Muscle of leg (tissue), 3 donors: ENCODE measurements around the gene MTCL3.

Experiments
- DNase-seq: peaks from one replicate; pipeline ENCODE4 v3.0.0; 2013
- H3K27ac ChIP-seq: one replicate; pipeline ENCODE4 v1.5.1; 2013; ENCODE audit warnings: mild to moderate bottlenecking, low read length, control low read depth
- H3K27me3 ChIP-seq: one replicate; pipeline ENCODE4 v1.6.1; 2013; ENCODE audit warnings: low read length; ENCODE audit not compliant: control insufficient read depth, insufficient read depth
- H3K36me3 ChIP-seq: one replicate; pipeline ENCODE4 v1.6.1; 2013; ENCODE audit warnings: low read length; ENCODE audit not compliant: control insufficient read depth, insufficient read depth
- H3K4me1 ChIP-seq: one replicate; pipeline ENCODE4 v1.6.1; 2013; ENCODE audit warnings: low read length; ENCODE audit not compliant: control insufficient read depth, insufficient read depth
- H3K4me3 ChIP-seq: one replicate; pipeline ENCODE4 v1.5.1; 2013; ENCODE audit warnings: low read length, control low read depth
- H3K9me3 ChIP-seq: replicated peaks from 2 replicates; pipeline ENCODE4 v1.6.1; 2013; ENCODE audit warnings: low read depth, low read length; ENCODE audit not compliant: control insufficient read depth
- WGBS: methylation state at CpG from one replicate; pipeline ENCODE4 v1.1.5; 2013; ENCODE audit warnings: missing lambda C conversion rate; ENCODE audit not compliant: insufficient coverage; 5-methylcytosine and 5-hydroxymethylcytosine counted together

The MTCL3 gene

GRCh38 chr6:127475135-127475822 is 43.9 kb downstream of the MTCL3 start:
- DNase-seq, result no peak
- Histone ChIP-seq H3K4me3 (no peak overlapping the region), H3K4me1 (no peaks in the 10 kb centered on the region), H3K36me3 (no peaks in the 10 kb centered on the region), H3K9me3 (no peaks in the 10 kb centered on the region), H3K27ac (no peak overlapping the region), H3K27me3 (no peaks in the 10 kb centered on the region)
- 94% methylated on average over 87 of the region's 87 CpGs for WGBS

DNA sequence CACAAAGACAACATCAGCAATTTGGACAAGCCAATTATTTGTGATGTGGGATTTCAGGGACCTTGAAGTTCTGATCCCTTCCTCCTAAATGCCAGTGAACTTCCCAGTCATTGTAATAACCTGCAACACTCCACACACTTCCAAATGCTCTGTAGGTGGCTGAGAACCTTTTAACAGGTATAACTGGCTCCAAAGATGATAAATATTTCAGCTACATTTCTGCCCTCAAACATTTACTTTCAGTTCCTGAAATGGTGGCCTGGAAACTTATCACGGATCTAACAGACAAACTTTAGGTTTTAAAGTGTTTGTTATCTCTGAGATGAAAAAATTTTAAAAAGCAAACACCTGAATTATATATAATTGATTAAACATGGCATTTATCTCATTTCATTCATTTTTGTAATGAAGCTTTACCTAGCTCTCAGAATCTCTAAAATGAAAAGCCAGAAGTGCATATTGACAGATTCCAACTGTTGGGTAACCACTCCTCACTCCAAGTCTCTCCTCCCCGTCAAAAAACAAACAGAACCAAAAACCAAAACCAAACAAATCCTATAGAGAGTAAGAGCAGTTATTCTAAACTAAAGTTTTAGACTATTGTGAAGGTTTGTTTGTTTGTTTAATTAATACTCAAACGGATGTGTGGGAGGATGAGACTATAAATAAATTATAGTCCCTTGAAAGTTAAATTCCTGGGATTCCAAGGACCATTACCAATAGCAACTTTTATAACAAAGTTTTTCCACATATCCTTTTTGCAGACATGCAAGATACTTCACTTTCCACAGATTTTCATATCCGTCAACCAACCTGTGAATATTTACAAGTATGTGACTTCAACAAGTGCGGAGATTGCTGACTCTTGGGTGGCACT is 47.5 kb downstream of the MTCL3 start:
- H3K27ac ChIP-seq, result no peak overlapping the region
- H3K27me3 ChIP-seq, result no peaks in the 10 kb centered on the region
- WGBS, result no CpG with 5 or more reads among the region's 5 CpGs
- DNase-seq, result no peak
- H3K4me1 ChIP-seq, result no peaks in the 10 kb centered on the region
- H3K4me3 ChIP-seq, result no peak overlapping the region
- H3K9me3 ChIP-seq, result no peaks in the 10 kb centered on the region
- no peaks in the 10 kb centered on the region for H3K36me3 ChIP-seq

- H3K4me3 ChIP-seq, result no peak overlapping the region
Observed at GRCh38 chr6:127468936-127469335, 50.2 kb downstream of the MTCL3 start.

DNA sequence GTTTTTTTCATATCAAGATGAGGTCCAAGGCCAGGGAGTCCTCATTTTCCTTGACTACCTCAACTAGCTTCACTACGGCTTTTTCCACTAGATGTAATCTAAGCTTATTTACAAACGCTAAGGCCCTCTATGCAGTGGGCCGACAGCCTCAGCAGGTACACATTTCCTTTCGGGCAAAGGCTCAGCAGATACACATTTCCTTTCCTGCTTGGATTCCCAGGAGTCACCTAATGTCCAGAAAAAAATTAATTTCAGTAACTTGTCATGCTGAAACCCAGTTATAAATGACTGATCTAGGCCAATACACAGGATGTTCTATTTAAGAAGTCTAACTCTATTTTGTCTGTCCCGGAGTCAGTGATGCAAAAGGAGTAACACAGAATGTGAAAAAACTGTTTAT is 52.7 kb downstream of the MTCL3 start:
- Histone ChIP-seq H3K9me3 (no peaks in the 10 kb centered on the region), H3K27ac (no peak overlapping the region), H3K4me3 (no peak overlapping the region), H3K36me3 (no peaks in the 10 kb centered on the region), H3K4me1 (peaks cover 10% of the 10 kb centered on the region), H3K27me3 (no peaks in the 10 kb centered on the region)
- DNase-seq, result no peak
- WGBS, result 84% methylated on average over 4 of the region's 5 CpGs

More at GRCh38 chr6:127468936-127469335, 50.2 kb downstream of the MTCL3 start:
- Histone ChIP-seq H3K9me3 (no peaks in the 10 kb centered on the region), H3K27me3 (no peaks in the 10 kb centered on the region), H3K27ac (no peak overlapping the region), H3K36me3 (no peaks in the 10 kb centered on the region), H3K4me1 (peaks cover 5% of the 10 kb centered on the region)
- DNase-seq, result no peak
- WGBS, result 57% methylated on average over 1 of the region's 2 CpGs

- peak; percentile 87 for DNase-seq
- Histone ChIP-seq H3K27me3 (no peaks in the 10 kb centered on the region), H3K9me3 (no peaks in the 10 kb centered on the region), H3K27ac (peak overlapping the region; percentile 79), H3K4me3 (no peak overlapping the region), H3K4me1 (peaks cover 10% of the 10 kb centered on the region), H3K36me3 (no peaks in the 10 kb centered on the region)
- 100% methylated on average over 1 of the region's 3 CpGs for WGBS
Observed at GRCh38 chr6:127464881-127465459, 54.2 kb downstream of the MTCL3 start.

DNA sequence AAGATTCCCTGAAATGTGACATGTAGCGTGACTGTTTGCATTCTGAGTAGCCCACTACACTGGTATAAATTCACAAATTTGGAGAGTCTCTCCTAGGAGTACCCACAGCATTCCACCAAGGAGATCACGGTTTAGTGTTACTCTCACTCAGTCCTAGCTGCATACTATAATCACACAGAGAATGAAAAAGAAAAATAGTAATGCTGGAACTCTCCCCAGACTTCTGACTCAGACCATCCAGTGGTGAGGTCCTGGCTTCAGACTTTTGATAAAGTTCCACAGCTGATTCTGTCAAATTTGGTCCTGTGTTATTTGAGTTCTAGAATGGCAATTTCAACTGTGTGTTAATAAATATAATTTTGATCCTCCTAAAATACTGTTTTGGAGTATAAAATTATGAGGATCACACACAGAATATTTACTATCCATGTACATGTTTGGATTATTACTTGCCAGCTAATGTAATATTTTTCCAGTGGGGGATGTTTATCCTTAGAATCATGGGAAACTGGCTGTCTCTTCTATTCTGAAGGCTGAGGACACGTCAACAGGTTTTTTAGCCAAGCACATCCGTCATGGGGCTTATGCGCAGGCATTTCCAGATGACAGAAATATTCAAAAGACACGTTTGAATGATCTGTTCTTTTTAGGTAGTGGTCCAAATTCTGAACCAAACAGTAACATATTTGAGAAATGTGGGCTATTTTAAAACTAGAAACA is 54.8 kb downstream of the MTCL3 start:
- WGBS, result no CpG with 5 or more reads among the region's 6 CpGs
- Histone ChIP-seq H3K9me3 (no peaks in the 10 kb centered on the region), H3K4me1 (peaks cover 10% of the 10 kb centered on the region), H3K27me3 (no peaks in the 10 kb centered on the region), H3K36me3 (no peaks in the 10 kb centered on the region), H3K4me3 (no peak overlapping the region), H3K27ac (peak overlapping the region; percentile 79)
- peak; percentile 95 for DNase-seq

DNA sequence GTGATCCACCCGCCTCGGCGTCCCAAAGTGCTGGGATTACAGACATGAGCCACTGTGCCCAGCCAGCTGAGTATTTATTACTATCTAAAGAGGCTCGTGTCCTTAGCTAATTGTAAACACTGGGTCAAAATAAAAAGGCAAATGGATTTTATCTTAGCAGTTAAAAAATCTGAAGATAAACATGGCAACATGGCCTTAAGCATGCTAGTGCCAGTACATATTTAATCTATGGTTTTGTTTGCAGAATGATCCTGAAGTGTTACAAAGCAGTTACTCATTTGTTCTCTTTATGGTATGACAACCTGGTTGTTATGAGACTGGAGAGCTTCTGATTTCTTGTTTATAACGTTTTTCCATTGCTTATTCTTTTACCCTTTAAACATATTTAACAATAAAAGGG is 56.1 kb downstream of the MTCL3 start:
- Histone ChIP-seq H3K9me3 (no peaks in the 10 kb centered on the region), H3K4me1 (peaks cover 10% of the 10 kb centered on the region), H3K27ac (peak overlapping the region; percentile 79), H3K4me3 (no peak overlapping the region), H3K27me3 (no peaks in the 10 kb centered on the region), H3K36me3 (no peaks in the 10 kb centered on the region)
- WGBS, result no CpG with 5 or more reads among the region's 5 CpGs
- no peak for DNase-seq

- Histone ChIP-seq H3K9me3 (no peaks in the 10 kb centered on the region), H3K27ac (peak overlapping the region; percentile 23), H3K4me1 (peaks cover 10% of the 10 kb centered on the region), H3K27me3 (no peaks in the 10 kb centered on the region), H3K4me3 (no peak overlapping the region), H3K36me3 (no peaks in the 10 kb centered on the region)
- WGBS, result no CpG with 5 or more reads among the region's 2 CpGs
- DNase-seq, result peak; percentile 66
Observed at GRCh38 chr6:127462376-127462775, 56.8 kb downstream of the MTCL3 start.

- H3K4me1 ChIP-seq, result peaks cover 12% of the 10 kb centered on the region
- H3K36me3 ChIP-seq, result no peaks in the 10 kb centered on the region
- DNase-seq, result no peak
- H3K4me3 ChIP-seq, result no peak overlapping the region
- H3K27ac ChIP-seq, result no peak overlapping the region
- no peaks in the 10 kb centered on the region for H3K27me3 ChIP-seq
- no peaks in the 10 kb centered on the region for H3K9me3 ChIP-seq
- 60% methylated on average over 1 of the region's 1 CpG for WGBS
Observed at GRCh38 chr6:127460465-127460864, 58.7 kb downstream of the MTCL3 start.

DNA sequence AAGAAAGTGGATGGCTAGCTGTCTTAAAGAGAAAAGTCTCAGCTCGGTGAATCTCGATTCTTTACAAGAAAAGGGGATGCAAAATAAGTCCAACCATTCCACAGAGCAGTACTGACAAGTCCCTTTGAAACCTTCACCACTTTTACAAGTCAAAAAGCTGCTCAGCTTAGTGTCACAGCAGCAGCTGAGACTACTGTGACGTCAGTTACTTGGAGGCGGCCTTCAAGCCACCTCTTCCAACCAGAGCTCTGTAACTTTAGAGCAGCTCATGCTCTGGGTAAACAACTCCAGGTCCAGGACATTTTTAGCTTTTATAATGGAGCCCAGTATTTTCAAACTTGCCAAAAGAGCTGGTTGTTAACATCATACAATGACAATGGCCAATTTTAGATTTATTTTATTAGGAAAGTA is 59.9 kb downstream of the MTCL3 start, which contains the start of gene KIAA0408:
TSS of gene KIAA0408 (minus strand) at position 159 of the 411 bp plus-strand sequence. CDS start 5,408 bp downstream, outside the sequence.
- Histone ChIP-seq H3K4me3 (peak within 1 kb of the TSS; percentile 58), H3K9me3 (no peaks in the 10 kb centered on the region), H3K4me1 (peaks cover 8% of the 10 kb centered on the region), H3K27ac (peak within 1 kb of the TSS; percentile 99), H3K36me3 (no peaks in the 10 kb centered on the region), H3K27me3 (no peaks in the 10 kb centered on the region)
- peak; percentile 99 for DNase-seq
- WGBS, result 13% methylated on average over 1 of the region's 4 CpGs
